Posterior vena cava (tissue), 2 donors: ENCODE results near the gene CAPN10. TPM values are rescaled to one million over a fixed set of nuclear protein-coding genes. Genes with fewer than 3 reads are reported as not detected.
"Not testable (repeated sequence)": the region's sequence is repeated elsewhere in the genome, so short reads cannot be mapped to it uniquely, and the experiment has no call there.

Experiments used
- DNase-seq: peaks from one replicate; pipeline ENCODE4 v3.0.0-alpha.2; 2020; ENCODE audit warnings: low spot score
- intact Hi-C, 2 donors: fragments of 100-400 bp; cut with DNase I; formaldehyde crosslinking; loops; one replicate each; pipeline versions ENCODE4 v1.14.1 to v1.14.2; 2022 to 2023
- total RNA-seq, 2 donors: library from RNA; stranded (reverse); fragmentation: NEBNext Ultra II Directional; extraction: Animal tissue kit (Norgen Biotek cat#: 25700); gene quantifications; one replicate each; pipeline ENCODE4 v1.2.1, GENCODE V29; 2021
- donor health status: DM: yes; HTN: yes; CAD: no.
- donor health status: DM: yes; HTN: yes; CAD: no.

The CAPN10 gene
- total RNA-seq, 2 donors from 2014 or later = 18.6 to 22.6 TPM

- intact Hi-C loops = no loop called here
- peak; percentile 61 for DNase-seq
Observed at GRCh38 chr2:240615820-240616547, 29.4 kb downstream of the CAPN10 start.

- intact Hi-C loops = not testable (repeated sequence)
- peak; percentile 20 for DNase-seq
Observed at GRCh38 chr2:240616860-240617666, 30.5 kb downstream of the CAPN10 start.

- DNase-seq = peak; percentile 25
- intact Hi-C loops = no loop called here
Observed at GRCh38 chr2:240618776-240619175, 32.2 kb downstream of the CAPN10 start.

- intact Hi-C loops = no loop called here
- peak; percentile 64 for DNase-seq
Observed at GRCh38 chr2:240619506-240620148, 33.1 kb downstream of the CAPN10 start.

- intact Hi-C loops = no loop called here
- DNase-seq = peak; percentile 66
Observed at GRCh38 chr2:240620149-240620731, 33.7 kb downstream of the CAPN10 start.

- intact Hi-C loops = no loop called here
- DNase-seq = no peak
Observed at GRCh38 chr2:240620859-240621258, 34.3 kb downstream of the CAPN10 start.

- DNase-seq = peak; percentile 44
- intact Hi-C loops = no loop called here
Observed at GRCh38 chr2:240622060-240622411, 35.5 kb downstream of the CAPN10 start.

- peak; percentile 82 for DNase-seq
- intact Hi-C loops = no loop called here
Observed at GRCh38 chr2:240622531-240623235, 36.1 kb downstream of the CAPN10 start.

GRCh38 chr2:240623531-240624010 is 37.0 kb downstream of the CAPN10 start:
- intact Hi-C loops = no loop called here
- peak; percentile 62 for DNase-seq

GRCh38 chr2:240624011-240624949 is 37.7 kb downstream of the CAPN10 start:
- intact Hi-C loops = no loop called here
- DNase-seq = peak; percentile 65

GRCh38 chr2:240624950-240625621 is 38.6 kb downstream of the CAPN10 start, which contains the start of gene GPR35:
TSS of gene GPR35 (plus strand) at chr2:240625480. CDS start at chr2:240629953, 4,473 bp downstream.
- intact Hi-C loops = no loop called here
- peak; percentile 84 for DNase-seq

GRCh38 chr2:240626531-240627300 is 40.2 kb downstream of the CAPN10 start:
- peak; percentile 78 for DNase-seq
- intact Hi-C loops = no loop called here

GRCh38 chr2:240627736-240628506 is 41.4 kb downstream of the CAPN10 start:
- intact Hi-C loops = no loop called here
- DNase-seq = peak; percentile 71

- peak; percentile 57 for DNase-seq
- intact Hi-C loops = no loop called here
Observed at GRCh38 chr2:240628507-240628807, 41.9 kb downstream of the CAPN10 start.

GRCh38 chr2:240628808-240629618 is 42.5 kb downstream of the CAPN10 start:
- peak; percentile 78 for DNase-seq

More at GRCh38 chr2:240628808-240629618, 42.5 kb downstream of the CAPN10 start:
- intact Hi-C loops = no loop called here
